Activated naive CD4-positive, alpha-beta T cell treated with anti-CD3 and anti-CD28 coated beads, Interleukin-2, amount 50 U/mL, for 24 hours (primary cell): ENCODE measurements around the gene NEIL1.
"Not testable (repeated sequence)": the region's sequence is repeated elsewhere in the genome, so short reads cannot be mapped to it uniquely, and the experiment has no call there.

Experiments
- H3K27ac Mint-ChIP-seq: one replicate; pipeline ENCODE4 v1.8.0; 2021; ENCODE audit warnings: mild to moderate bottlenecking, mixed read lengths
- H3K27me3 Mint-ChIP-seq: one replicate; pipeline ENCODE4 v1.8.0; 2021; ENCODE audit warnings: mixed read lengths
- H3K36me3 Mint-ChIP-seq: one replicate; pipeline ENCODE4 v1.8.0; 2021; ENCODE audit warnings: mixed read lengths
- H3K4me1 Mint-ChIP-seq: one replicate; pipeline ENCODE4 v1.8.0; 2021; ENCODE audit warnings: mixed read lengths
- H3K4me3 Mint-ChIP-seq: one replicate; pipeline ENCODE4 v1.8.0; 2021; ENCODE audit warnings: mild to moderate bottlenecking, mixed read lengths
- H3K9me3 Mint-ChIP-seq: one replicate; pipeline ENCODE4 v1.8.0; 2021; ENCODE audit warnings: mixed read lengths

The NEIL1 gene

DNA sequence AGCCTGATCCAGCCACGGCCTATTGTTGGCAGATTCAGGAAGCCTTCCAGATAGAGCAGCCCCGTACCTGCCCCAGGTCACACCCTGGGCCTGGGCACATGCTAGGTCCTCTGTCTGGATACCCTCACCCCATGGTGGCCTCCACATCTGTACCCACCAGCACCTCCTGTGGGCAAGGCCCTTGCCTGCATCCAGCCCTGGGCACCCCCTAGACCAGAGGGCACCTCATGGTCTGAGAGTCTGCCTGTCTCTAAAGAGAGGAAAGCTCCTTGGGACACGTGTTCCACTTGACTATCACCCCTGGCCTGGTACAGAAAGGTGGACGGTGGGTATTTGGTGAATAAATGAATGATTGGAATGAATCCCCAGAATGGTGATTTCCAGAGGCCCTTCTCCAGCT, 19.8 kb upstream of the NEIL1 start:
- no peaks in the 10 kb centered on the region for H3K27me3 Mint-ChIP-seq
- no peak overlapping the region for H3K27ac Mint-ChIP-seq
- H3K36me3 Mint-ChIP-seq, result no peaks in the 10 kb centered on the region

DNA sequence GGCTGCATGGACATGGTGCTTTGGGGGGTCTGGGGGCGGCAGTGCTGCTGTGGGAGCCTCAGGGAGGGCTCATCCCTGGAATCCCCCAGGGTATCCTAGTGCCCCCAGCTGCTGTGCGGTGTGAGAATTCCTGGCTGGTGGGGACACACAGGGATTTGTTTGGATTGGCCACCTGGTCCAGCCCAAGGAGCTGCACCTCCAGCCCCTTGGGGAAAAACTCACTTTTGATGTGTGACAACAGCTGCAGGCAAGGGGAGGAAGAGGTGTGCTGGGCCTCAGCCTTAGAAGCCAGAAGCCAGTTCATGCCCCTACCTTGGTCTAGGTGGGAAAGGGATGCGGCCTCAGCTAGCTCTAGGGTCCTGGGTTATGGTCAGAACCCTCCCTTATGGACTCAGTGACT, 19.3 kb upstream of the NEIL1 start:
- no peaks in the 10 kb centered on the region for H3K4me1 Mint-ChIP-seq
- H3K27me3 Mint-ChIP-seq, result no peaks in the 10 kb centered on the region
- no peaks in the 10 kb centered on the region for H3K36me3 Mint-ChIP-seq
- no peaks in the 10 kb centered on the region for H3K9me3 Mint-ChIP-seq
- no peak overlapping the region for H3K27ac Mint-ChIP-seq
- no peak overlapping the region for H3K4me3 Mint-ChIP-seq

More for the DNA sequence above, 19.8 kb upstream of the NEIL1 start:
- Mint-ChIP-seq H3K4me3 (no peak overlapping the region), H3K9me3 (no peaks in the 10 kb centered on the region), H3K4me1 (no peaks in the 10 kb centered on the region)

DNA sequence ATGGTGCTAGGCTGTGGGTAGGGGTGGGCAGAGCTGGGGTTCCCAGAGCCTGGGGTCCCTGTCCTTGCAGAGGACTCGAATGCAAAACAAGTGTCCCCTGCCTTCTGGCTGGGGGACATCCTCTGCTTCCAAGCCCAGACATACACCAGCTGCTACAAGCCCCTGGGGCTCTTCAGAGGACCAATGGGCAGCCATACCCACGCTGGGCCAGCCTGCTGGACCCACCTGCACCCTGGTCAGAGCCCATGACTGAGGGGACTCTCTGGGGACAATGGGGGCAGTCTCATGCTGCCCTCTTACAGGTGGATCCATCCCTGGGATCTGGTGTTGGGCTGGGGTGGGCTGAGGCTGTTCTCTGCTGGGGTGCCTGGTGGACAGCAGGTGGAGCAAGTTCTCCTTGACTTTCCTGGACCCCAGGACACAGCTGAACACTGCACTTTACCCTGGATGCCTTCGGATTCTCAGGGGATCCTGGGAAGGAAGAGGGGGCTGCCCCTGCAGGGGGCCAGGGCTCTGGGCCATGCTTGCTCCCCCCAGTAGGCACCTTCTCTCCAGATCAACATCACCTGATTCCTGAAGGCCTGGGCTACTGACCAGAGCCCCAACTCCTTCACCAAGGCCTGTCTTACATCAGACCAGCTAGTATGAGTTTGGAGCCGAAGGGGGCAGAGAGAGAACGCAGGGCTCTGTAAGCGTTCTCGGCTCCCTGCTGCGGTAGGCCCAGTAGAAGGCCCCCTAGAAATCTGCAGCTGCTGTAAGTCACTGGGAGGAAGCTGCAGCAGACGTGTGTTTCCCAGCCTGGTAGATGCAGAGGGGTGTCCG, 18.1 kb upstream of the NEIL1 start:
- Mint-ChIP-seq H3K4me3 (no peak overlapping the region), H3K36me3 (no peaks in the 10 kb centered on the region), H3K27ac (no peak overlapping the region), H3K4me1 (no peaks in the 10 kb centered on the region), H3K27me3 (no peaks in the 10 kb centered on the region), H3K9me3 (no peaks in the 10 kb centered on the region)

DNA sequence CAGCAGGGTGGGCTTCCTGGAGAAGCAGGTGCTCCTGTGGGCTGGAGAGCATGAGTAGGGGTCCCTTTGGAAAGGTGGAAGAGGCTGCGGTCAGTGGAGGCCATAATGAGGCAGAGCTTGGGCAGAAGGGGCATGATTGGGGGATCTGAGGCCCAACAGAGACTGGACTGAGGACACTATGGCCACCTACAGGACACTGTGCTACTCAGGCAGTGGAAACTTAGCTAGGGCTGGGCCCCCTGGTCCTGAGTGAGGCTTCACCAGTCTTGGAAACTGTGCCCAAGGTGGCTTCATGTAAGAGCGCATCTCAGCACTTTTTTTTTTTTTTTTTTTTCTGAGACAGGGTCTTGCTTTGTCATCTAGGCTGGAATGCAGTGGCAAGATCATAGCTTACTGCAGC, 17.3 kb upstream of the NEIL1 start:
- Mint-ChIP-seq H3K36me3 (no peaks in the 10 kb centered on the region), H3K4me3 (no peak overlapping the region), H3K4me1 (no peaks in the 10 kb centered on the region), H3K9me3 (no peaks in the 10 kb centered on the region), H3K27me3 (no peaks in the 10 kb centered on the region), H3K27ac (no peak overlapping the region)

DNA sequence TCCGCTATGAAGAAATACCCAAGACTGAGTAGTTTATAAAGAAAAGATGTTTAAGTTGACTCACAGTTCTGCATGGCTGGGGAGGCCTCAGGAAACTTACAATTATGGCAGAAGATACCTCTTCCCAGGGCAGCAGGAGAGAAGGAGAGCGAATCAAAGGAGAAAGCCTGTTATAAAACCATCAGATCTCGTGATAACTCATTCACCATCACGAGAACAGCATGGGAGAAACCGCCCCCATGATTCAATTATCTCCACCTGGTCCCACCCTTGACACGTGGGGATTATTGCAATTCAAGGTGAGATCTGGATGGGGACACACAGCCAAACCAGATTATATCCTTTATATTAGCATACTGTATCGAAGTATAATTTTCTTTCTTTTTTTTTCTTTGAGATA, 14.7 kb upstream of the NEIL1 start:
- H3K27me3 Mint-ChIP-seq, H3K9me3 Mint-ChIP-seq, H3K4me3 Mint-ChIP-seq, H3K36me3 Mint-ChIP-seq: not testable (repeated sequence)
- peaks cover 20% of the 10 kb centered on the region for H3K4me1 Mint-ChIP-seq
- H3K27ac Mint-ChIP-seq, result peak overlapping the region; percentile 14

DNA sequence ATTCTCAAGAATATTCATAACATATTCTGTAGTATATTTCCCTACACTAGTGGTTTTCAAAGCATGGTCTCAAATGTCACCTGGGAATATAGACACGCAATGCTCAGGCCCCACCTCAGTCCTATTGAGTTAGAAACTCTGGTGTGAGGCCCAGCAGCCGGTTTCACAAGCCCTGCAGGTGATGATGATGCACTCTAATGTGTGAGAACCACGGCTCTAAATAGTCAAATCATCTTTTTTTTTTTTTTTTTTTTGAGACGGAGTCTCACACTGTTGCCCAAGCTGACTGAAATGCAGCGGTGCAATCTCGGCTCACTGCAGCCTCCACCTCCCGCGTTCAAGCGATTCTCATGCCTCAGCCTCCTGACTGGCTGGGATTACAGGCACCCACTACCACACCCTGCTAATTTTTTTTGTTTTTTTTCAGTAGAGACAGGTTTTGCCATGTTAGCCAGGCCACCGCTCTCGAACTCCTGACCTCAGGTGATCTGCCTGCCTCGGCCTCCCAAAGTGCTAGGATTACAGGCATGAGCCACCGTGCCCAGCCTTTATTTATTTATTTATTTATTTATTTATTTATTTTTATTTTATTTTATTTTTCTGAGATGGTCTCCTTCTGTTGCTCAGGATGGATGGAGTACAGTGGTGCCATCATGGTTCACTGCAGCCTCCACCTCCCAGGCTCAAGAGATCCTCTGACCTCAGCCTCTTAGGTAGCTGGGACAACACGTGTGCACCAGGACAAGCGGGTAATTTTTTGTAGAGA, 13.0 kb upstream of the NEIL1 start:
- not testable (repeated sequence) for H3K4me3 Mint-ChIP-seq, H3K27ac Mint-ChIP-seq, H3K9me3 Mint-ChIP-seq, H3K36me3 Mint-ChIP-seq, H3K27me3 Mint-ChIP-seq
- peaks cover 20% of the 10 kb centered on the region for H3K4me1 Mint-ChIP-seq

DNA sequence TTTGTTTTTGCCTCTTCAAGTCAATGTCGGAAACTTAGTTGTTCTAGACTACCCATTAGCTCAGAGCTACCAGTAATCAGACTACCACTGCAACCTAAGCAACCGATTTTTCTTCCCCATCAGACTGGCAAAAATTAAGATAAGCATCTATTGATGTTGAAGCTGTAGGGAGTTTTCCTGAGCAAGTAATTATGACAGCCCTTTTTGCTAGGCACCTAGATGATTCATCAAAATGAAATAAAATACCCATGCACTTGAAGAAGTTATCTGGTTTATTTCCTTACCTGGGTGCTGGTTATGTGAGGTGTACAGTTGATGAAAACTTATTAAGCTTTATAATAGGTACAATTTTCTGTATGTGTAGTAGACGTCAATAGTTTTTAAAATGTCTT, 11.5 kb upstream of the NEIL1 start:
- H3K4me1 Mint-ChIP-seq, result peaks cover 20% of the 10 kb centered on the region
- peak overlapping the region; percentile 94 for H3K27ac Mint-ChIP-seq
- H3K4me3 Mint-ChIP-seq, result peak overlapping the region; percentile 96
- H3K36me3 Mint-ChIP-seq, result peaks cover 3% of the 10 kb centered on the region
- no peaks in the 10 kb centered on the region for H3K27me3 Mint-ChIP-seq
- no peaks in the 10 kb centered on the region for H3K9me3 Mint-ChIP-seq

DNA sequence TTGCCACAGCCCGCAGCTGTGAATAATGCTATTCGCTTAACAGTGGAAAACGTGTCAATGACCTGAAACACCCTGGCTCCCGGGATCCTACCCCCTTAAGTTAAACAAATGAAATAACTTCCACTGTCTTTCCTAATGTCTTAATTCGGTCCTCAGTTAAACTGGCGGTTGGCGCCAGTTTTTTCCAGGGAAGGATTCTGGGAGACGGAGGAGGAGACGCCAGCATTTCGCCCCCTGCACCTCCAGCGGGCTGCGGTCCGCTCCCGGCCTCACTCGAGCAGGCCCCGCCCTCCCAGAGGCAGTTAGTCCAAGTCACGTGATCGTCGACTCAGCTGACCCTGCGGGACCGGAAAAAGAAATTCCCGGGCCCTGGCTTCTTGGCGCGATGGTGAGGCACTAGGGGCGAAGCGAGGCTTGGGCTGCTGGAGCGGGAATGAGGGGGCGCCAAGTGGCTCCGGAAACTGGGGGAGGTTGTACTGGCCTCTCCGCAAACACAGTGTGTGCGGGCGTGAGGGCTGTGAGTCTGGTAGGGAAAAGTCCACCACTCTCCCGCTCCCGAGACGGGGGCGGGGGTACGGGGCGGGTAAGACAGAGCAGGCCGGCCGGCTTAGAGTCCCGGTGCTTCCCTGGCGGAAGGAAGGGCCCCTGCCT, 11.0 kb upstream of the NEIL1 start, which contains the start of gene COMMD4:
Gene COMMD4 (plus strand): TSS at position 359 of the 651 bp plus-strand sequence. CDS start 27 bp downstream, at position 386.
- Mint-ChIP-seq H3K4me1 (peaks cover 20% of the 10 kb centered on the region), H3K9me3 (no peaks in the 10 kb centered on the region), H3K27me3 (no peaks in the 10 kb centered on the region), H3K36me3 (peaks cover 3% of the 10 kb centered on the region), H3K27ac (peak within 1 kb of the TSS; percentile 94), H3K4me3 (peak within 1 kb of the TSS; percentile 96)

DNA sequence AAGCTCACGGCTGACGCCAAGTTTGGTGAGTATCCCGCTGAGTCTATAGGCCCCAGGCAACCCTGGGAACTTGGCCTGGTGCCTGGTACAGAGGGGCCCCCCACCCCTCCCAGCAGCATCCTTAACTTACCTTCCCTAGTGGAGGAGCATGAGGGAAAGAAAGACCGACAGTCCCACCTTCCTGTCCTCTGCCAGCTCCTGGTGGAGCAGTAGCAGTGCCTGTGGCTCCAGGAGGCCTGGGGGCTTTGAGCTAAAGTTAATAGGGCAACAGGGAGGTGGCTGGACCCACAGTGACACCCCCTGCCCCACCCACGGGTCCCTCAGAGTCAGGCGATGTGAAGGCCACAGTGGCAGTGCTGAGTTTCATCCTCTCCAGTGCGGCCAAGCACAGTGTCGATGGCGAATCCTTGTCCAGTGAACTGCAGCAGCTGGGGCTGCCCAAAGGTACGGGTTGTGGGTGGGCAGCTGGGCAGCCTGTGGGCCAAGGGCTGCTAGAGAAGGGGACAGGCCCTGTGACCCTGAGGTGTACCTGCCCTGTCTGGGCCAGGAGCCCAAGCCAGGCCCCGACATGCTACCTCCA, 8.1 kb upstream of the NEIL1 start:
- H3K4me1 Mint-ChIP-seq, result peaks cover 20% of the 10 kb centered on the region
- H3K36me3 Mint-ChIP-seq, result peaks cover 3% of the 10 kb centered on the region
- H3K4me3 Mint-ChIP-seq, result no peak overlapping the region
- peak overlapping the region; percentile 23 for H3K27ac Mint-ChIP-seq
- H3K27me3 Mint-ChIP-seq, result no peaks in the 10 kb centered on the region
- H3K9me3 Mint-ChIP-seq, result no peaks in the 10 kb centered on the region

DNA sequence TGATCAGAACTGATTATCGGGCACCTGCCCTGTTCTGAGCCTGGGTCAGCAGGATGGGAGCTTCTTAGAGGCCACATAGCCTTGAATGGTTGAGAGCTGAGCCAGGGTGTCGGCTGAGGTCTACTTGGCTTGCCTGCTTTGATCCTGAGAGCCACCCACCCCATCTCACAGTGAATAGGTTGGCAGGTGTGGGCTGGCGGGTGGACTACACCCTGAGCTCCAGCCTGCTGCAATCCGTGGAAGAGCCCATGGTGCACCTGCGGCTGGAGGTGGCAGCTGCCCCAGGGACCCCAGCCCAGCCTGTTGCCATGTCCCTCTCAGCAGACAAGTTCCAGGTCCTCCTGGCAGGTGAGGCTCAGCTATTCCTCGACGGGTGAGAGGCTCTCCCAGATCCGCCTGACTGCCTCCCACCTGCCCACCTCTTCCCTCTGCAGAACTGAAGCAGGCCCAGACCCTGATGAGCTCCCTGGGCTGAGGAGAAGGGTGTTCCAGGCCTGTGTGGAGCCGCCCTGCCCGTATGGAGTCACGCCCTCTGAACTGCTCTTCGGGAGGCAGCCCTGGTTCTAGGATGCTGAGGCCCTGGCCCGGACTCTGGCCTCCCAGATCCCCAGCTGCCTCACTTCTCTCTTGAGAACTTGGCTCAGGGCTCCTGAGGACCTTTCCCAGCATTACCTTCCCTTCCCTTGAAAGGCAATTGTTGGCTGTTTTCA, 7.2 kb upstream of the NEIL1 start:
- H3K27ac Mint-ChIP-seq, result no peak overlapping the region

DNA sequence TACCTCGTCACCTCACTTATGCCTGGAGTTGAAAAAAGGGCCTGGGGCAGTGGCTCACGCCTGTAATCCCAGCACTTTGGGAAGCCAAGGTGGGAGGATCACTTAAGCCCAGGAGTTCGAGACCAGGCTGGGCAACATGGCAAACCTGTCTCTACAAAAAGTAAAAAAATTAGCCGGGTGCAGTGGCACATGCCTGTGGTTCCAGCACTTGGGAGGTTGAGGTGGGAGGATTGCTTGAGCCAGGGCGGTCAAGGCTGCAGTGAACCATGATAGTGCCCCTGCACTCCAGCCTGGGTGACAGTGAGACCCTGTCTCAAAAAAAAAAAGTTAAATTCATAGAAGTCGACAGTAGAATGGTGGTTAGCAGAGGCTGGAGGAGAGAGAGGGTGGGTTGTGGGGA, 4.6 kb upstream of the NEIL1 start:
- Mint-ChIP-seq H3K4me1 (peaks cover 13% of the 10 kb centered on the region), H3K27ac (no peak overlapping the region), H3K36me3 (peaks cover 3% of the 10 kb centered on the region), H3K9me3 (no peaks in the 10 kb centered on the region), H3K27me3 (no peaks in the 10 kb centered on the region), H3K4me3 (no peak overlapping the region)

More for the DNA sequence above, 7.2 kb upstream of the NEIL1 start:
- no peak overlapping the region for H3K4me3 Mint-ChIP-seq
- peaks cover 20% of the 10 kb centered on the region for H3K4me1 Mint-ChIP-seq
- no peaks in the 10 kb centered on the region for H3K9me3 Mint-ChIP-seq
- H3K36me3 Mint-ChIP-seq, result peaks cover 3% of the 10 kb centered on the region
- H3K27me3 Mint-ChIP-seq, result no peaks in the 10 kb centered on the region

DNA sequence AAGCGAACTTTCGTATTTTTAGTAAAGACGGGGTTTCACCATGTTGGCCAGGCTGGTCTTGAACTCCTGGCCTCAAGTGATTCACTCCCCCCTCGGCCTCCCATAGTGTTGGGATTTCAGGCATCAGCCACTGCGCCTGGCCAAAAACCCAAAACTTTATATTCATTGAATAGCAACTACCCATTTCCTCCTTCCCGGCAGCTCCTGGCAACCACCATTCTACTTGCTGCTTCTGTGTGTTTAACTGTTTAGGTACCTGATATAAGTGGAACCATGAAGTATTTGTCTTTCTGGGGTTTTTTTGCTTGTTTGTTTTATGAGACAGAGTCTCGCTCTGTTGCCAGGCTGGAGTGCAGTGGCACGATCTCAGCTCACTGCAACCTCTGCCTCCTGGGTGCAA, 2.9 kb upstream of the NEIL1 start:
- H3K27me3 Mint-ChIP-seq, H3K27ac Mint-ChIP-seq, H3K36me3 Mint-ChIP-seq, H3K9me3 Mint-ChIP-seq, H3K4me3 Mint-ChIP-seq: not testable (repeated sequence)
- H3K4me1 Mint-ChIP-seq, result peaks cover 16% of the 10 kb centered on the region

DNA sequence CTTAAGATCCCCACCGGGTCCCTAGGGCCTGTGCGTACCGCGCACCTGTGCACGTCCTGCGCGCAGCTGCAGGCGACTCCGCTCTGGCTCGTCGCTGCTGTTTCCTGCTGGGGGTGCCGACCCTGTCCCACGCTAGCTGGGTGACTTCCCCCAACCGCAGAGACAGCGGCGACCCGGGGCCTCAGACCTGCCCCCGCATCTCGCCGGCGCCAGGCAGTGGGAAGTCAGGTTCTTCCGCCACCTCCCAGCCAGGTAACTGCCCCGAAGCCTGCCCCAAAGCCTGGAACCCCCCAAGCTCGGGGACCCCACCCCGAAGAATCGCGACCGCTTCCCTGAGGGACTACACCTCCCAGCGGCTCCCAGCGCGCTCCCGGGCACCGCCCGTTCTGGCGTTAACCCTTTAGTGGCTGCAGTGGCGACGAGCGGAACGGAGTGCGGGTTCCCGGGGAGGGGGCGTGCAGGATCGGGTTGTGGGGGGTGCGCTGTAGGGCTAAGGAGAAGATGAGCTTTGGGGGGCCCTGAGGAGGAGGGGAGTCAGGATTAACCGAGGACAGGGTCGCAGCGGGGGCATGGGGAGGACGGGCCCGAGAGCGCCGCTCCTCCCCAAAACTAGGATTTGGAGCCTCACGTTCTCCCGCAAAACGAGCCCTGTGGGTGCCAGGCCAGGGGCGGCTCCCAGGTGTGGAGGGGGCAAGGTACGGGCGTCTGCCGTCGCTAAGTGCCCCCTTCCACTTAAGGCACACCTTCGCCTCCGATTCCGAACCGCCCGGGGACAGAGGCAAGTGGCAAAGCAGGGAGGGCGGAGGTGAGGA, 589 bp downstream of the NEIL1 start:
- H3K36me3 Mint-ChIP-seq, result peaks cover 4% of the 10 kb centered on the region
- H3K4me3 Mint-ChIP-seq, result peak overlapping the region; percentile 79
- H3K9me3 Mint-ChIP-seq, result peaks cover 5% of the 10 kb centered on the region
- peaks cover 36% of the 10 kb centered on the region for H3K4me1 Mint-ChIP-seq
- no peaks in the 10 kb centered on the region for H3K27me3 Mint-ChIP-seq
- H3K27ac Mint-ChIP-seq, result peak overlapping the region; percentile 61

DNA sequence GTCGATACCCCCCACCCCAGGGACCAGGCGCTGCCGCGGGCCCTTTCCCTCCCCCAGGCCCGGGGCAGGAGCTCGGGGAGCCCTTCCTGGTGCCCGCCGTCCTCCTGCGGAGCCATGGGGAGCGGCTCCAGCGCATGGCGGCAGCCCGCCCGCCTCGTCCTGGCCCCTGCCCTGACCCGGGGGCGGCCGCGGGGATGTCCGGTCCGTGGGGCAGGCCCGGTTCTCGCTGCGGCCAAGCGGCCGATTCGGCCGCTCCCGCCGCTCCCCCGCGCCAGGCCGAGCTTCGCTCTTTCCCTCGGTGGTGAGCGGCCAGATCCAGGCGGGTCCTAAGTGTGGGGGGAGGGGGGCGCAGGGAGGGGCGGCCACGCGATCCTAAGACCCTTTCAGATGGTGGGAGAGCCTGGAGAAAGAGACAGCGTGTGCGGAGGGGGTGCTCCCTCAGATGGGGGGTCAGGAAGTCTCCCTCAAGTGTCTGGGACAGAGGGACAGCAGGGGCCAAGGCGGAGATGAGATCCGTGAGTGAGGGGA, 1.3 kb downstream of the NEIL1 start:
- H3K4me3 Mint-ChIP-seq, result peak overlapping the region; percentile 44
- no peak overlapping the region for H3K27ac Mint-ChIP-seq
- H3K27me3 Mint-ChIP-seq, result no peaks in the 10 kb centered on the region
- peaks cover 5% of the 10 kb centered on the region for H3K9me3 Mint-ChIP-seq
- H3K36me3 Mint-ChIP-seq, result peaks cover 4% of the 10 kb centered on the region
- peaks cover 36% of the 10 kb centered on the region for H3K4me1 Mint-ChIP-seq
